Neural progenitor cell (in vitro differentiated cells): ENCODE data around the gene RFFL. TPM values are rescaled to one million over a fixed set of nuclear protein-coding genes. Genes with fewer than 3 reads are reported as not detected.

Source experiments
- DNase-seq: peaks from one replicate; pipeline ENCODE4 v3.0.0-alpha.2; 2016; ENCODE audit warnings: low spot score
- H2AFZ ChIP-seq: fragments of 200-600 bp; sonication (generic); replicated peaks from 2 replicates; pipeline ENCODE4 v1.6.1; 2016; ENCODE audit warnings: antibody characterized with exemption
- H3F3A ChIP-seq: fragments of 200-600 bp; sonication (generic); 2 replicates; pipeline ENCODE4 v1.6.1; 2016; ENCODE audit warnings: antibody characterized with exemption, low read depth
- H3K27ac ChIP-seq: fragments of 200-600 bp; sonication (generic); 2 replicates; pipeline ENCODE4 v1.5.1; 2016; ENCODE audit warnings: mild to moderate bottlenecking
- H3K27me3 ChIP-seq: fragments of 200-600 bp; sonication (generic); 2 replicates; pipeline ENCODE4 v1.6.1; 2016; ENCODE audit warnings: mild to moderate bottlenecking, moderate library complexity
- H3K36me3 ChIP-seq: fragments of 200-600 bp; sonication (generic); 2 replicates; pipeline ENCODE4 v1.5.1; 2016
- H3K4me1 ChIP-seq: fragments of 200-600 bp; sonication (generic); 2 replicates; pipeline ENCODE4 v1.6.1; 2016; ENCODE audit warnings: mixed run types
- H3K4me2 ChIP-seq: fragments of 200-600 bp; sonication (generic); 2 replicates; pipeline ENCODE4 v1.6.1; 2016
- H3K4me3 ChIP-seq: fragments of 200-600 bp; sonication (generic); 2 replicates; pipeline ENCODE4 v1.5.1; 2016
- H3K79me2 ChIP-seq: fragments of 200-600 bp; sonication (generic); 2 replicates; pipeline ENCODE4 v1.6.1; 2016; ENCODE audit warnings: low read depth
- H3K9ac ChIP-seq: fragments of 200-600 bp; sonication (generic); 2 replicates; pipeline ENCODE4 v1.6.1; 2016
- H3K9me3 ChIP-seq: fragments of 200-600 bp; sonication (generic); 2 replicates; pipeline ENCODE4 v1.5.1; 2016; ENCODE audit warnings: low read depth
- H4K20me1 ChIP-seq: fragments of 200-600 bp; sonication (generic); 2 replicates; pipeline ENCODE4 v1.6.1; 2016; ENCODE audit warnings: low read depth
- H3K27ac Mint-ChIP-seq: 3 replicates; pipeline ENCODE4 v1.8.0; 2021; ENCODE audit warnings: mixed read lengths
- H3K27me3 Mint-ChIP-seq: 2 replicates; pipeline ENCODE4 v1.8.0; 2022; ENCODE audit warnings: low read depth, mild to moderate bottlenecking, inconsistent platforms, moderate library complexity, mixed read lengths; ENCODE audit not compliant: insufficient read depth
- H3K36me3 Mint-ChIP-seq: 3 replicates; pipeline ENCODE4 v1.8.0; 2021; ENCODE audit warnings: mixed read lengths
- H3K4me1 Mint-ChIP-seq: 3 replicates; pipeline ENCODE4 v1.8.0; 2021; ENCODE audit warnings: mixed read lengths
- H3K4me3 Mint-ChIP-seq: 3 replicates; pipeline ENCODE4 v1.8.0; 2021; ENCODE audit warnings: mild to moderate bottlenecking, moderate library complexity, mixed read lengths
- H3K9me3 Mint-ChIP-seq: 3 replicates; pipeline ENCODE4 v1.8.0; 2020; ENCODE audit warnings: mixed read lengths
- CTCF ChIP-seq: fragments of 200-600 bp; sonication (generic); IDR thresholded peaks from 2 replicates; pipeline ENCODE4 v1.5.1; 2017; ENCODE audit warnings: antibody characterized with exemption, mild to moderate bottlenecking
- EZH2 ChIP-seq: fragments of 200-600 bp; sonication (generic); IDR thresholded peaks from 2 replicates; pipeline ENCODE4 v1.6.1; 2017; ENCODE audit warnings: antibody characterized with exemption, mild to moderate bottlenecking, moderate library complexity
- EZH2phosphoT487 ChIP-seq: fragments of 200-600 bp; sonication (generic); IDR thresholded peaks from 2 replicates; pipeline ENCODE4 v1.6.1; 2017; ENCODE audit warnings: antibody characterized with exemption
- total RNA-seq: library from RNA; depleted of rRNA; stranded (reverse); fragments of >200 nt; gene quantifications from 2 replicates; pipeline ENCODE4 v1.2.3, GENCODE V29; 2015; ENCODE audit warnings: low replicate concordance

Gene RFFL
- total RNA-seq, 1 donor from 2014 or later = 20.6 TPM

- Histone ChIP-seq H3K27me3 (no peaks in the 10 kb centered on the region), H3K4me2 (no peak overlapping the region)
- H3K4me3 Mint-ChIP-seq = no peak overlapping the region
Measured at GRCh38 chr17:35022536-35023063, 40.9 kb downstream of the RFFL start.

GRCh38 chr17:35021520-35022380, 41.8 kb downstream of the RFFL start:
- H3F3A ChIP-seq = no peaks in the 10 kb centered on the region
- no peak for DNase-seq
- Mint-ChIP-seq H3K4me3 (no peak overlapping the region), H3K9me3 (no peaks in the 10 kb centered on the region), H3K36me3 (no peaks in the 10 kb centered on the region), H3K4me1 (no peaks in the 10 kb centered on the region), H3K27me3 (no peaks in the 10 kb centered on the region), H3K27ac (no peak overlapping the region)
- no peak overlapping the region for H3K27ac ChIP-seq
- H3K79me2 ChIP-seq = no peaks in the 10 kb centered on the region
- H3K9me3 ChIP-seq = no peaks in the 10 kb centered on the region
- no peaks in the 10 kb centered on the region for H3K36me3 ChIP-seq
- H3K27me3 ChIP-seq = no peaks in the 10 kb centered on the region
- H3K4me2 ChIP-seq = no peak overlapping the region
- no peaks in the 10 kb centered on the region for H4K20me1 ChIP-seq
- H3K4me1 ChIP-seq = peaks cover 9% of the 10 kb centered on the region
- TF ChIP-seq EZH2 (no peak), EZH2phosphoT487 (no peak), CTCF (no peak)
- no peak overlapping the region for H3K4me3 ChIP-seq
- no peak overlapping the region for H3K9ac ChIP-seq
- H2AFZ ChIP-seq = no peak overlapping the region

More at GRCh38 chr17:35022536-35023063, 40.9 kb downstream of the RFFL start:
- no peaks in the 10 kb centered on the region for H3K9me3 Mint-ChIP-seq
- Histone ChIP-seq H2AFZ (no peak overlapping the region), H3K27ac (no peak overlapping the region), H3K4me1 (peaks cover 9% of the 10 kb centered on the region), H3K9me3 (no peaks in the 10 kb centered on the region), H3F3A (no peaks in the 10 kb centered on the region), H3K36me3 (no peaks in the 10 kb centered on the region), H3K79me2 (no peaks in the 10 kb centered on the region), H3K4me3 (no peak overlapping the region), H3K9ac (no peak overlapping the region), H4K20me1 (no peaks in the 10 kb centered on the region)
- H3K4me1 Mint-ChIP-seq = no peaks in the 10 kb centered on the region
- no peaks in the 10 kb centered on the region for H3K36me3 Mint-ChIP-seq
- no peak for DNase-seq
- TF ChIP-seq CTCF (no peak), EZH2 (no peak), EZH2phosphoT487 (no peak)
- H3K27ac Mint-ChIP-seq = no peak overlapping the region
- no peaks in the 10 kb centered on the region for H3K27me3 Mint-ChIP-seq

- H4K20me1 ChIP-seq = no peaks in the 10 kb centered on the region
- Mint-ChIP-seq H3K4me1 (no peaks in the 10 kb centered on the region), H3K4me3 (no peak overlapping the region), H3K27ac (no peak overlapping the region), H3K9me3 (no peaks in the 10 kb centered on the region), H3K36me3 (peaks cover 4% of the 10 kb centered on the region), H3K27me3 (no peaks in the 10 kb centered on the region)
- H3K79me2 ChIP-seq = no peaks in the 10 kb centered on the region
- peaks cover 5% of the 10 kb centered on the region for H3F3A ChIP-seq
- DNase-seq = no peak
- H3K36me3 ChIP-seq = no peaks in the 10 kb centered on the region
- no peaks in the 10 kb centered on the region for H3K9me3 ChIP-seq
- H3K4me3 ChIP-seq = no peak overlapping the region
- no peak overlapping the region for H2AFZ ChIP-seq
- no peaks in the 10 kb centered on the region for H3K27me3 ChIP-seq
- no peak overlapping the region for H3K9ac ChIP-seq
- H3K4me2 ChIP-seq = no peak overlapping the region
- TF ChIP-seq CTCF (no peak), EZH2 (no peak), EZH2phosphoT487 (no peak)
- H3K4me1 ChIP-seq = peaks cover 16% of the 10 kb centered on the region
- H3K27ac ChIP-seq = no peak overlapping the region
Measured at GRCh38 chr17:35019386-35020179, 43.9 kb downstream of the RFFL start.
